GM19455 (cell line): ENCODE results near the gene NUPR2.
"Not testable (repeated sequence)": the region's sequence is repeated elsewhere in the genome, so short reads cannot be mapped to it uniquely, and the experiment has no call there.

Source experiments
- ATAC-seq: cut with Tn5 transposase; IDR thresholded peaks from one replicate; pipeline ENCODE4 v1.9.1; 2021; ENCODE audit not compliant: unreplicated experiment

Gene NUPR2

GRCh38 chr7:56087445-56087844 lies 28.8 kb downstream of the NUPR2 start:
- no peak for ATAC-seq

GRCh38 chr7:56086761-56087160 lies 29.5 kb downstream of the NUPR2 start:
- no peak for ATAC-seq

- no peak for ATAC-seq
These were observed 32.9 kb downstream of the NUPR2 start for GRCh38 chr7:56083150-56083785.

- no peak for ATAC-seq
These were observed 34.4 kb downstream of the NUPR2 start for GRCh38 chr7:56081626-56082340.

- ATAC-seq, result not testable (repeated sequence)
These were observed 35.3 kb downstream of the NUPR2 start for GRCh38 chr7:56080726-56081435.

- ATAC-seq, result no peak
These were observed 36.6 kb downstream of the NUPR2 start for GRCh38 chr7:56079450-56080185.

- ATAC-seq, result no peak
These were observed 38.0 kb downstream of the NUPR2 start for GRCh38 chr7:56078196-56078595.

- no peak for ATAC-seq
These were observed 38.5 kb downstream of the NUPR2 start for GRCh38 chr7:56077681-56078080.

- peak; percentile 76 for ATAC-seq
These were observed 41.8 kb downstream of the NUPR2 start for GRCh38 chr7:56074371-56074791.

- not testable (repeated sequence) for ATAC-seq
These were observed 49.8 kb downstream of the NUPR2 start for GRCh38 chr7:56066376-56066775.
